ENCODE results near the gene MYADML2.
A peak's percentile ranks its signal among the peaks of the same experiment; 100 is the strongest.

MYADML2 gene

DNA sequence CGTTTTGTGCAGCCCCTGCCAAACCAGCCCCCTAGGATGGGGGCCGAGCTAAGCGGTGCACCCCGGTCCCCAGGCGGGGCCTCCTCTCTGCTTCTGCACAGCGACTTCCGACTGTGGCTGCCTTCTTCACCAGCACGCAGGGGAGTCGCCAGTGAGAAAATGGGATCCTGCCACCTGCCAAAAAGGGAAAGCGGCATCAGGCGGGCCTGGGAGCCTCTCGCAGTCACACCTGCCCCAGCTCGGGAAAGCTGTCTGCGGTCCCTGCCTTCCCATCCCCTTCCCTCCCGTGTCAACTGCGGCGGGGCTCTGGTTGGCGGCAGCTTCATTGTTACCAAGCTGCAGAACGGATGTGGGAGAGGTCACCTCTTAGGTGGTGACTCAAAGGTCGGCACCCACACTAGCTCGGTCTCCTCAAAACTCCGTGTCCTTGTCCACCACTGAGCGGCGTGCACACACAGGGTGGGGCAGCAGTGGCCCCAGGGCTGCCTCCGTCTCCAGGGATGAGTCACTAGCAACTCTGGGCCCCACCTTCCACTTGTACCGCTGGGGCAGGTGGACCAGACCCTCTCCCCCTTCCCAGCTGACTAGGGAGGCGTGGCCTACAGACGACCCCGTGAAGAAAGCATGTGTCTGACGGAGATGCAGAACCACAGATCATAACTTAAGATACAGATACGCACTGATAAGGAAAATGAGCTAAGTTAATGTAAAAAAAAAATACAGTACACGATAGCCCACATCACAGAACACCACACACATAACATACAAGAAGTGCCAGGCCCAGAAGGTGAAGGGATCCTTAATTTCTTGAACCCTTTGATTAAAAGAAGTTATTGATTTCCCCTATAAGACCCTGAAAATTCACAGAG lies 34.4 kb downstream of the MYADML2 start:
- DNase-seq (ENCODE audit: low read depth in 3 of 3) = no peak

DNA sequence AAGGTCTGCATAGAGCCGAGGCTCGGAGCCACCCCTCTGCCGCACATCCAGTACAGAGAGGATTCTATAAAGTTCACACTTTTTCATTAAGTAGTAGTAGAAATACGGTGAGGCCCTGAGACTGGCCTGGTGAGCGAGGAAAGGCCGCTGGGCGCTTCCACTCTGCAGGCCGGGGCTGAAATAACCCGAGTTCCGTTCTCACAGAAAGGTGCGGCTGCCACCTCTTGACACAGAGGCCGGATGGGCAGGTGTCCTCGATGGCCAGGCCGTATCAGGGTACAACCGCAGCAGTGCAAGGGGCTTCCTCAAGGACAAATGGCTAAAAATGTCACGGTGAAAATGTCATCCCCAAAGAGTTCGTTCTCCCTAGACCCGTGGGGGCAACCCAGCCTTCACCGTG lies 35.1 kb downstream of the MYADML2 start:
- no peak for DNase-seq (ENCODE audit: low read depth in 3 of 3)

DNA sequence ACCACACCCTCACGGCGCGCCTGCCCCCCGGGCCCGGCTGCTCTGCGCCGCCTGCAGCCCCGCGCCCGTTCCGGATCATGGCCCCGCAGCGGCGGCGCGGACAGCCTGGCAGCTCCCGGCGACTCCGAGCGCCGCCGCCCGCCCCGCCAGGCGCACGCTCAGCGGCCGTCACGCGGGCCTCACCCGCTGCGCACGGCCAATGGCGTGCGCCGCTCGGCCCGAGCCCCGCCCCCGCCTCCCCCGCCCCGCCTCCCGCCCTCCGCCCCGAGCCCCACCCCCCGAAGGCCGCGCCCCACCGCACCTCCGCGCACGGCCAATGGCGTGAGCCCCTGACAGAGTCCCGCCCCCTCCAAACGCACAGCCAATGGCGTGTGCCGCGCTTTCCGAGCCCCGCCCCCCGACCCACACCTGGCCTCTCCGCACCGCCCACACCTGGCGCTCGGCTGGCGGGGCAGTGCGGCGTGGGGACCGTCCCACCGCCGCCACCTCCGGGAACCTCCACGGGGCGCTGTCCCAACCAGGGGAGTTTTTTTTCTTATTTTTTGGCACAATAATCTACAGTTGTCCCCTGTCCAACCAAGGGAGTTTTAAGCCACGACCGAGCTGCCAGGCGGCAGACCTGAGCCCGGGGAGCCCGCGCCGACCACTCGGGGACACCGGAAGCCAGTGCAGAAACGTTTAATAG lies 35.6 kb downstream of the MYADML2 start, which contains the start of gene PCYT2:
Gene PCYT2 (minus strand): TSS at position 123 of the 685 bp plus-strand sequence. CDS start 44 bp downstream, at position 79.
- peak; percentile 87 to 92 (median 90) for DNase-seq (ENCODE audit: low read depth in 3 of 3)

DNA sequence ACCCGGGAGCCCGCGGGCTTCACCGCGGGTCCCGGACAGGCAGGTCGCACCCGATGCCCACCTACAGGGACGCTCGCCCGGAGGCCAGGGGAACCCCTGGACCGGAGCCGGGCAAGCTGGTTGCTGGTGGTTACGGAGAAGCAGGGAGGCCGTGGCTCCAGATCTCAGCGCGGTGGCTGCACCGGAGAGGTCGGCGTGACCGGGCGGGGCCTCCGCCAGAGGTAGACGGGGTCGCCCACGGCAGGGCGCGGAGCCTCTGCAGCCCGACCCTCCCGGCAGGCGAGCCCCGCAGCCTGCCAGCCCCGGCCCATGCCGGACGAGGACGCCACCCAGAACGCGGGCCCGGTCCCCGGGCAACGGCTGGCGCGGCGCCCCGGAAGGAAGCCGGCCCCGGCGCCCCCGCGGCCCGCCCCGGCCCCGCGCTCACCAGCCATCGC lies 36.2 kb downstream of the MYADML2 start:
- no peak for DNase-seq (ENCODE audit: low read depth in 3 of 3)

DNA sequence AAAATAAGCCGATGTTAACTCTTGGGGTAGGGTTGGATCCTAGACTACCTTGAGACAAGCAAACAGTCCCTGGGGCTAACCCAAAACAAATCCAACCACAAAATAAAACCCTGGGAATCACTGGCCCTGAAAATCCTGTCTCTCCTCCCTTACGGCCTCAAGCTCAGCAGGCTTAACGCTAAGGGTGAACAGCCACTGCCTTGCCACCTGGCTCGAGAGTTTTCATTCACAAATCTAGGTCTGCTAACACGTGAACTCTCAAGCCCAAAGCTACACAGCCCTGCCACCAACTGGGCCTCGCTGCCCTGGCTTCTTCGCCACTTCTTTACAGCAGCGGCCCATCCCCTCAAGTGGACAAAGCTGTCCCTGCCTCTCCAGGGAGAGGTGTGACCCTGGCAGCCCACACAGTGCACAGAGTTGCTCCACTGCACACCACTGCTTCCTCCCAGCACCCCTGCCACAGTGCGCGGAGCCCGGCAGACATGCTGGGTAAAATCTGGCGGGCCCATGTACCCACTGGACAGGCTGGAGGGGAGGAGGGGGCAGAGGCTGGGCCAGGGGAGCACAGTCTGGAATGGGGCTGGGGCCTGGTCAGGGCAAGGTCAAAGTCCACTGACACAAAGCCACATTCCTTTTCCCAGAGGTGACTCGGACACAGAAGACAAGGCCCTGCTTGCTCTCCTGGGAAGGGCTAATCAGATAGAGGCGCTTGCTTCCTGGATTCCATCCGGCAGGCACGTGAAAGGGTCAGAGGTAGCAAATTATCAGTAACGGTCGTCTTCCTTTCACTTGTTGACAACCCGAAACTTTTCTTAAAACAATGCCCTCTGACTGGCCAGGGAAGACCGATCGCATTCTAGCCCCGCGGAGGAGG lies 36.8 kb downstream of the MYADML2 start:
- DNase-seq (ENCODE audit: low read depth in 3 of 3) = no peak

DNA sequence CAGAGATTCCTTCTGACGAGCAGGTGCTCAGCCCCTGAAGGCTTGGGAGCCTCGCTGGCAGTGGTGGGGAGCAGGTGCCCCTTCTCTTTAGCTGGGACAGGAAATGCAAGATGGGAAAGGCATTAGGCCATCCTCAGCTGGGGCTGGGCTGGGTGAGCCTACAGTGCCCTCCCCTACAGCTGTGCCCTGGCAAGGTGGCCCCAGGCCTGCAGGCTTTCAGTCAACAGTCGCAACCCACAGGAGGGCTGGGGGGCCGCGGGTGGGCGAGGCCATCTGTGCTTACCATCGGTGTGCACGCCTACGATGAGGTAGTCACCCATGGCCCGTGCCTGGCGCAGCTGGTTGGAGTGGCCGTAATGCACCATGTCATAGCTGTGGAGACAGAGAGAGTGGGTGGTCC lies 37.8 kb downstream of the MYADML2 start:
- DNase-seq (ENCODE audit: low read depth in 3 of 3) = no peak

DNA sequence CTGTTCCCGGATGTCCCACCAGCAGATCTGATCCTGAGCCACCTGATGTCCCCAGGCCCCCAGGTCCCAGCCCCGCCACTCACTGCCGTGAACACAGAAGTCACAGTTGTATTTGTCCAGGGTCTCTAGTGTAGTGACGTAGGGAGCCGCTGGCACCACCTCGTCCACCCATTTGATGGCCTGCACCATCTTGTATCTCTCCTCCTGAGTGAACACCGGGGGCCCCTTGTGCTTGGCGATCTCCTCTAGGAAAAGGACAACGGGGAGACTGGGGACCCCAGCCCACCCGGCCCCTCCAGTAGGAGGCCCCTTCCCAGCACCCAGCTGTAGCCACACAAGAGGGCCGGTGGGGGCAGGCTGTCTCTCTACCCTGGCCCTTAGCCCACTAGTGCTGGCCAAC lies 38.2 kb downstream of the MYADML2 start:
- DNase-seq (ENCODE audit: low read depth in 3 of 3) = no peak

DNA sequence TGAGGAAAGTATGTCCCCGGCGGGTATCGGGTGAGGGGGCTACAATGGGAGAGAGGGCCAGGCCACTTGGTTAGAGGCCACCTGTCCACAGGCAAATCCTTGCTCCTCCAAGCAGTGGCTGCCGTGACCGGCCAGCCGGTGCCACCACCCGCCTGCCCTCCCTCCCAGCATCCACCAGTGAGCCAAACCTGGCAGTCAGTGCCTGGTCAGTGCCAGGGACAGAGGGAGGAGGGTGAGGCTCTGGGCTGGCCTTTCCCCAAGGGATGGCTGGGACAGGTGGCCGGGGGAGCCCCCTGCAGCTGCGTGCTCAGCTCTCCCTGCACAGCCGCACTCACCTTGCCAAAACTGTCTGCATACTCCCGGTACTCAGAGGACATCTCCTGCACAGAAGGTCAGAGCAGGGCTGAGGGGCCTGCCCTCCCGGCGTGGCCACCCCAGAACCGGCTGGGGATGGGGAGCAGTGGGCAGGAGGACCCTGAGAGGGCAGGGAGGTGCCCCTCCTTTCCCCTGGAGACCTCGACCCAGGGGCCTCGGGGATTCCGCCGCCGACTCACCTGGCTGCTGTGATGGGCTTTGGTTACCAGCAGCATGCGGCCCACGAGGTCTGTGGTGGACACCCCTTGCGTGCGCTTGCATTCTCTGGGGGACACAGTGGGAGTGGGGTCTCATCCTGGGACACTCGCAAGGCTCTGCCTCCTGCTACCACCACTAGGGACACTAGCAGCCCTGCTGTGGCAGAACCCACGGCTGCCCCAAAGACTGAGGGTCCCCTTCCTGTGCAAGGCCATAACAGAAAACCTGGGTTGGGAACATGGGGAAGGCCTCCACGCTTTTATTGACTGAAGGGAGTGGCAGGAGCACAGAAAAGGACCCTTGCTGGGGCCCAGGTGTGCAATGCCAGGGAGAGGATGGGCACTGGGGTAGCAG lies 39.6 kb downstream of the MYADML2 start:
- no peak for DNase-seq (ENCODE audit: low read depth in 3 of 3)

DNA sequence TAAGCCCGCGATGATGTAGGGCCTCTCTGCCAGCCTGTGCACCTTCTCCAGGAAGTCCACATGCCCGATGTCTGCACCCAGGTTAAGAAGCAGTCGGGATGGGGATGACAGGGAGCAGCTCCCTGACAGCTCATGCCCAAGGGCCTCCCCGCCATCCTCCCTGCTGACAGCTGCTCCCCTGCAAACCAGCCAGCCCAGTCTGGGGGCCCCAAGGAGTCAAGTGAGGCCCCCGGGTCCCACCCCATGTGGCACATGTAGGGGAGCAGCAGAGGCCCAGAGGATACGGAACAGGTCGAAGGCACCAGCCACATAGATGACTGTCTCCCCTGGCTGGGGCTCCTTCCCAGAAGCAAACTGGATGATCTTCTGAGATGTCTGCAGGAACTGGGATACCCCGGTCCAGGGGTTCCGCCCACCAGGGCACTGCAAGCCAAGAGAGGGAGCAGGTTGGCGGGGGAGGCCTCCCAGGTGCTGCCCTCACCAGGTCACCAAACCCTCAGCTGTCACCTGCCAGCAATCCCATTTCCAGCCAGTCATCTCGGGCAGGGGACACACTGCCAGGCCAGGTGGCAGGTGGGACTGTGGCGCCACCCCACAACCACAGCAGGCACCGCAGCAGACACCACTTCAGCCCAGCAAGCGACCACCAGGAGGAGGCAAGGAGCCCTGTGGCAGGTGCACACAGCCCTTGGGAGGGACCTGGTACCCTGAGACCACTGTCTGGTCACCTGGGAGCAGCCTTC lies 40.4 kb downstream of the MYADML2 start:
- no peak for DNase-seq (ENCODE audit: low read depth in 3 of 3)

DNA sequence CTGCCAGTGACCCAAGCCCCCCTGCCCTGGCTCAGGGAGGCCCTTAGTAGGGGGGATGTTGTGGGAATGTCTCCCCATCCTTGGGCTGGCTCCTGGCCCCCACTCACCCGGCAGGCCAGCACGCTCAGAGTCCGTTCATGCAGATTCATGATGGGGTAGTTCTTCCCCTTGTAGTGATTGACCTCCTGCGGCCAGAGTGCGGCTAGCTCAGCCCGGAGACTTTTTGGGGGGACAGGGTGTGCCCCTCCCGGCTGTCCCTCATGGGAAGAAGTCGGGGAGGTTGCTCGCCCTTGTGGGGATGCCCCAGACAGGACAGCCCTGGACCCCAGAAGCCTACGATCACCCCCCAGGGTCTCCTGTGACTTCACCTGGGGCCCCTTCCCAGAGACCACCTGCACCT lies 41.0 kb downstream of the MYADML2 start:
- no peak for DNase-seq (ENCODE audit: low read depth in 3 of 3)

DNA sequence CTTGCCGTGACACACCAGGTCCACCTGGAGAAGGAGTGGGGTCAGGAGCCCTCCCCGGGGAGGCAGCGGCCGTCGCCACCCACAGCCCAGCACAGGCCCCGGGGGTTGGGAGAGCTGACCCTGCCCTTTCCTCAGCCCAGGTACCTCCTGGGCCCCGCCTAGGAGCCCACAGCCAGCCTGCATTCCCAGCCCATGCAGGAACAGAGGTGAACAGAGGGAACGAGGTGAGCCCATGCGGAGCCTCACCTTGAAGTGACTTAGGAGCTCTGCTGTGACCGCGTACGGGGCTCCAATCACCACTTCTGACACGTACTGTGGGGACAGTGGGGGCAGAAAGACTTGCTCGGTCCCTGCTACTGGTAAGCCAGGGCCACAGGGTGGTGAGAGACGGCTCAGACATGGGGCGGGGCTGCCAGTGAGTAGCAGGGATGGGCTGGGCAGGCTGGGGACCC lies 41.6 kb downstream of the MYADML2 start:
- no peak for DNase-seq (ENCODE audit: low read depth in 3 of 3)

DNA sequence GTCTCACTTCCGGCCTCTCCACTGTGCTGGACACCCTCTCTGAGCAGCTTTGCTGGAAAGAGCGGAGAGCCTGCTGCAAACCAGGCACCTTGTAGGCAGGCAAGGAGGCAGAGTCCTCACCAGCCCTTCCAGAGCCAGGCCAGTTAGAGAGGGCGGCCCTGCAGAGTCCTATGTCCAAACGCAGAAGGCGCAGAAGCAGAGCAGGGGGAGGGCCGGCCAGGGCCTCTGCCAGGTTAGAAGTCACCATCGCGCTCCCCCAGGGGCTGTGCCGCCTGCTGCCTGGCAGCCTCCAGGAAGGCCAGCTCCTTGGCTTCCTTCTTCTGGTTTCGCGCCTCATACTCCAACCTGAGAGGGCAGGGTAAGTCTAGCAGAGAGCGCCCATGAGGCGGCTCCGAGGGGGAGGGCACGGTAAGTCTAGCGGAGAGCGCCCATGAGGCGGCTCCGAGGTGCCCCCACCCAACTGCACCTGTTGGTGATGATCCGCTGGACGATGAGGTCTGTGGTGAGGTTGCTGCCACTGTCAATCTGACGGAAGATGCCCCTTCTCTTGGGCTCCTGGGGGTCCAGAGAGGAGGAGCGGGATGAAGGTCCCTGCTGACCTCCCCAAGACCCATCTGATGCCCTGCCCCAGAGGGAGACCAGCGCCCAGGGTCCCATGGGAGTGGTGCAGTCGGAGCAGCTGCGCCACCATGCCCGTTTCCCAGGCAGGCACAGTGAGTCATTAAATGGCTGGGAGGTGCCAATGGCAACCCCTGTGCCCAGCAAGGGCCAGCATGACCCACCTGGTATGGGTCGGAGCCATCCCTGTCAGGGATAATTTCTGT lies 42.2 kb downstream of the MYADML2 start:
- no peak for DNase-seq (ENCODE audit: low read depth in 3 of 3)

DNA sequence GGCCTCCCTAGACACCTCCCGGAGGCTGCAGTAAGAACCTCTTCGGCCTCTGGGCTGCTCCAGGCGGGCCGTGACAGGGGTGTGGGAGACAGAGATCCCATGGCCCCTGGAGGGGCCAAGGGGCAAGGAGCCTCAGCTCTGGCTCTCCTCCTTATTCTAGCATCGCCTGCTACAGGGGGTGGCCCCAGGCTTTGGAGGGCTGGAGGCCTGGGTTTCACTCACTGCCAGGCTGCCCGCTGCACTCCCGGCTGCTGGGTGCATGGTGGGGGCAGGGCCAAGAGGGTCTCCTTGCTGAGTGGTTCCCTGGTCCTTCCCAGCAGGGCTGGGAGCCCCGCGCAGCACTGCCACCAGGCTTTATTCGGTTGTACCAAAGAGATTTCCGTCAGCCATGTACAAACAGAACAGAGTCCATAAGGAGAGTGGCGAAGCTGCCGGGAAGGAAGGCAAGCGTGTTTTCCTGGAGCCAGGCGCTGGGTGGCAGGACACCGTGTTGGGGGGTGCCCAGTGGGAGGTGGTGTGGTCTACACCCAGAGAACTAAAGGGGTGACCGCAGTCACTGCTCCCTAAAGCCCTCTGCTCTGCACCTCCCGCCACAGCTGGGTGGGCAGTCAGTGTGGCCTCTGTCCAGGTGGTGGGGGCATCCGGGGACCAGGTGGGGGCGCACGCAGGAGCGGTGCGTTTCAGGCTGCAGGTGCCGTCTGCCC lies 43.0 kb downstream of the MYADML2 start:
- DNase-seq (ENCODE audit: low read depth in 3 of 3) = no peak

DNA sequence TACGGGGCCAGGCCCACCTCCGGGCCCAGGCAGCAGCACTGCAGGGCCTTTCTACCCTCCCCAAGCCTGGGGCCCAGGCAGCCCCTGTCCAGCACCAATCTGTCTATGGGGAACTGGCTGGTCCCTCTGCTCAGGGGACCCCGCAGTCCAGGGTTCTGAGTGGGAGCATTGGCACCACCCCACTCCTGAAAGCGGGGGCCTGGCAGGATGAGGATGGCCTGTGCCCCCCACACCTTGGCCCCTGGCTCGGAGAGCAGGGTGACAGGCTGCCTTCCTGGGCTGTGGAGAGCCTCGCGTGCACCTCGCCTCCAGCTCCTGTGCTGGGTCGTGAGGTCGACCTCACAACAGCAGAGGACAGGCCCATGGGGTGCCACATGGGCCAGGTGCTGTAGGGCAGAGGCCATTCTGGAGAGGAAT lies 43.6 kb downstream of the MYADML2 start:
- no peak for DNase-seq (ENCODE audit: low read depth in 3 of 3)

DNA sequence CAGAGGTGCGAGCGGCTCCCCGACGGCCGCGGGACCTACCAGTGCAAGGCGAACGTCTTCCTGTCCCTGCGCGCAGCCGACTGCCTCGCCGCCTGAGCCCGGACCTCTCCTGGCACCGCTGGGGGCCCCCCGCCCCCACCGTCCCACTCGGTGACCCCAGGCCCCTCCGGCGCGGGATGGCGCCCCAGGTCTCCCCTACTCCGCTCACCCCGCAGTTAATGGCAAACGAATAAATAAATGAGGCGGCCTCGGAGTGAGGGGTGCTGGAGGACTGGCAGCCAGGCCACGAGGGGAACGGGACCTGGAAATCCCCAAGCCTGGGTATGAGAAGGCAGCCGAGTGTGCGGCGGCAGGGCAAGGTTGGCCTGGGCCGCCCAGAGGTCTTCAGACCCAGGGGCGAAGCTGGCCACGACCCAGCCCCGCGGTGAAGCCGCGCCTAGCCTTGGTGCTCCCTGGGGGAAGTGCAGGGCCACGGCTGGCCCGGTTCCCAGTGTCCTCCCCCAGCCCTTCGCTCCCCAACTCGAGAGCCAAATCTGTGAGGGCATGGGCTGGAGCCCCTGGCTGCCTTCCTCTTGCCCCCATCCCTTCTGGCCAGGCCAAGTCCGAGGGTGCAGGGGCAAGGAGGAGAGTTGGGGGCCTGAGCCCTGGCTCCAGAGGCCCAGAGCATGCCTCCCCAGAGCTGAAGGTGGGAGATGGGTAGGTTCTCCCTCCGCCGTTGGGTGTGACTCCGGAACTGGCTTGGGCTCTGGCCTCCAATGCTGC lies 44.2 kb downstream of the MYADML2 start:
- DNase-seq (ENCODE audit: low read depth in 3 of 3) = no peak

DNA sequence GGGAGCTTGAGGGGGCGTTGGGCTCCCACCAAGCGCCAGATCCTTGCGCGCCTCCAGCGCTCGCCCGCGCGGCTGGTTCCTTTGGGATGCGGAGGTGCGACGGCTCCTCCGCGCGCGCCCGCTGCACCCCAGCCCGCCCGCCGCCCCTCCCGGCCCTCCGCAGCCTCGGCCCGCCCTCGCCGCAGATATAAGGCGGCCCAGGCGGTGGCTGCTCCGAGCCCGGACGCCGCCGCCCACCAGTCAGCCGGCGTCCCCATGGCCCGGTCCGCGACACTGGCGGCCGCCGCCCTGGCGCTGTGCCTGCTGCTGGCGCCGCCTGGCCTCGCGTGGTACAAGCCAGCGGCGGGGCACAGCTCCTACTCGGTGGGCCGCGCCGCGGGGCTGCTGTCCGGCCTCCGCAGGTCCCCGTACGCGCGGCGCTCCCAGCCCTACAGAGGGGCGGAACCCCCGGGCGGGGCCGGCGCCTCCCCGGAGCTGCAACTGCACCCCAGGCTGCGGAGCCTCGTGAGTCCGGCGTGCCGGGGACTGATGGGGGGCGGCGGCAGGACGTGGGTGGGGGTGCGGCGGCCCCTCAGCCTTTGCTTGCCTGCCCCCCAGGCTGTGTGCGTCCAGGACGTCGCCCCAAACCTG lies 44.9 kb downstream of the MYADML2 start, which contains the start of gene NPB:
Gene NPB (plus strand): TSS at position 216 of the 630 bp plus-strand sequence. CDS start 40 bp downstream, at position 256.
- peak in 1 of 3 experiments; percentile 11 for DNase-seq (ENCODE audit: low read depth in 3 of 3)

Data from stimulated activated CD4-positive, alpha-beta T cell treated with anti-CD3 and anti-CD28 coated beads, TNF-alpha, amount 100 ng/mL, for 4 hours (primary cell).